Stimulated activated naive CD4-positive, alpha-beta T cell (primary cell): ENCODE measurements around the gene ZNF175.

Experiments
- DNase-seq, 6 experiments: peaks; one replicate each; lab custom pipeline; 2025; lab: John Stamatoyannopoulos, UW

Gene ZNF175

DNA sequence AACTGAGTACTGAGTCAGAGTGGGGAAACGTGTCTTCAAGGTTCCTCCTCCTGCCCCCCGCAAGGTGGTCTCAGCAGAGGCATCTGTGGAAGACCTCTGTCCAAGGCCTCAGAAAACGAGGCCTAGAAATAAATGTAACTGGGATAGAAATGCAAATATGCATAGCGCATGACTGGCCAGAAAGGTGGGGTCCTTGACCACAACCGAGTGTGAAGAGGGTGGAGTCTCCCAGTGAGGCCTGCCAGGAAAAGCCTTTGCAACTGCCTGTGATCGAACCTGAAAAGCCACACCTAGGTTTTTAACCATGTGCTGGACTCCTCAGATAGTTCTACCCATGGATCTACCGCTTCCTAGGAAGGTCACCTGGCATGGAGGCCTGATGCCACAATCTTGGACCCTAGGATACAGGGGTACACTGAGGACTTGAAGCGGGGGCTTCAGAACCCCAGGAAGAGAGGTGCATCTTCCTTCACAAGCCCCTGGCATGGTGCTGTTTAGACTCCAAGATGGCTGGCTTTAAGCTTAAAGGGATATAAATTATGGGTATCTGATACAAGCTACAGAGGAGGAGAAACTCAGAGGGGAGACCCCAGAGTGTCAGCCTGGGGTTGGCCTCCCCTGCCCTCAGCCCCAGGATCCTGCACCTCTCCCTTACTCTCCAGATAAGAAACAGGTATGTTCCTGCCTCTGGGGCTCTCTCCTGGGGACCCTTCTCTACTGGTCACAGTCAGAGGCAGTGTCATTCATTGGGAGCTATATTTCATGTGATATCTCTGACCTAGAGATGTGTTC lies 21.4 kb upstream of the ZNF175 start:
- DNase-seq: no peak

DNA sequence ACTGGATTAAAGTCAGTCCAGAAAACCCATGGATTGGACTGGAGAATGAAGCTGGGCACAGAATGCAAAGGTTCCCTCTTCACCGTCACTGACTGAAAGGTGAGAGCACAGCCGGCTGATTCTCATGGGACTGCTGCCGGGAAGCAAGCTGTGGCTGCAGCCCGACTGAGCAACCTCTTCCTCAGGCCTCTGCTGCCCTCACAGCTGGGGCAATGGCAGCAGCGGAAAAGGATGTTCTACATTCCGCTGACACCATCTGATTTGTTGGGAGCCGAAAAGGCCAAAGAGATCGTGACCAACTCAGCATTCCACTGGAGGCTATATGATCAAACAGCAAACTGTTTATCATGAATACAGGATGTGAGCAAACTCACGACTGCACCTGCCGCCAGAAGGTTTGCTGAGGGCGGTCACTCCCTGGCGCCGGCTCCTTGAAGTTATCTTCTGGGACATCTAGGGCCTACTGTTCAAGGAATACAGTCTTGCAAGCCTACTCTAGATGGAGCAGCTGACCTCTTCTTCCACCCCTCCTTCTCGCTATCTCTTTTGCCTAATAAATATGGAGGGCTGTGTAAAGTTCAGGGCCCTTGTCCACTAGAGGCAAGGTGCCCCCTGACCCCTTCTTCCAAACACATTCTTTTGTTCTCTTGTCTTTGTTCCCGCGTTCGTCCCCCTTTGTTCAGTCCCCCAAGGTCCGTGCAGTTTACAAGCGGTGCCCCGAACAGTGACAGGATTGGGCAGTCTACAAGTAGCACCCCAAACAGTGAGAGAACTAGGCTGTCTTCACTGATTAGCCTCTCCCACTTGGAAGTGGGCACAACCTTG lies 20.0 kb upstream of the ZNF175 start:
- DNase-seq: no peak

- DNase-seq: no peak
These were observed 19.2 kb upstream of the ZNF175 start for GRCh38 chr19:51551673-51552432.

DNA sequence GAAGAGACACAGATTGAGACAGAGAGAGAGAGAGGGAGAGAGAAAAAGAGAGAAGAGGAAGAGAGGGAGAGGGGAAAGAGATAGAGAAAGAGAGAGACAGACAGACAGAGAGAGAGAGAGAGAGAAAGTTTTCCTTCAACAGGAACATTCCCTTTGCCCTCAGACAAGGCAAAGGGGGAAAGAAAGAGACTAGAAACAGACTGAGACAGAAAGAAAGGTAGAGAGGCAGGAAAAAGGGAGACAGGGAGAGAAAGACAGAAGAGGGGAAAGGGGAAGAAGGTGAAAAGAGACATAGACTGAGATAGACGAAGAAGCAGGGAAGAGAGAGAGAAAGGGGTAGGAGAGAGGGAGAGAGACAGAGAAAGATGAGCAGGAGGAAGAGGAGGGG lies 18.5 kb upstream of the ZNF175 start:
- DNase-seq: no peak

- no peak for DNase-seq
These were observed 17.9 kb upstream of the ZNF175 start for GRCh38 chr19:51552996-51553725.

GRCh38 chr19:51559240-51559639 lies 11.8 kb upstream of the ZNF175 start:
- DNase-seq: no peak

GRCh38 chr19:51560339-51560738 lies 10.7 kb upstream of the ZNF175 start:
- DNase-seq: no peak

DNA sequence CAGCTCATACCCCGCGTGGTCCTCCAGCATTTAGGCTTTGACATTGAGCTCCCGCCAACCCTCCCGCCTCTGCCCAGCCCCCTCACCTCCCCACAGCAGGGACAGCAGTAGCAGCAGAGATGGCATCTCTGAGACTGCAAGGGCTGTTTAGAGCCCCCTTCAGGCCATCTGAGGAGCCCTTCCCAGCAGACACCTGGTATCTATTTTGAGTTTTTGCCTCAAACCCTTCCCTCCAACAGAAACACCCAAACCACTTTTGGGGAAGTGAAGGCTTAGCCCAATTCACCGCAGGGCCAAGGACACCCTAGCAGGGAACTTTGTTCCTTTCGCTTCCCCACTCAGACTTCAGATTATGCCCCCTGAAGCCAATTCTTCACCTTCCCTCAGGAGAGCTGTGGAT lies 6.3 kb upstream of the ZNF175 start:
- DNase-seq: no peak

GRCh38 chr19:51565583-51565982 lies 5.5 kb upstream of the ZNF175 start:
- DNase-seq: no peak

- DNase-seq: no peak
These were observed 4.5 kb upstream of the ZNF175 start for GRCh38 chr19:51566489-51567100.

DNA sequence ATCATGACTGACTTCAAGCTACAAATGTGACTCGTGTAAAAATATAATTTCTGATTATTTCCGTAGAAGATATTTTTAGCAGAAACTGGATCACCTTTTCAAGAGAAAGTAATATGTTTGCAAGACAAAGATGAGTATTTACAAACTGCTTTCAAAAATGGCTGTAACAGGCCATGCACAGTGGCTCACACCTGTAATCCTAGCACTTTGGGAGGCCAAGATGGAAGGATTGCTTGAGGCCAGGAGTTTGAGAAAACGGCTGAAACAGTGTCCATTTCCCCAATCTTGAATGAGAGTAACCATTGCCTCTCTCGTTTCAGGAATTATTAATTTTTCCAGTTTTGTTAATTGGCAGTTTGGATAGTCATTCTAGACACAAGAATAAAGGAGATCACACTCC lies 3.5 kb upstream of the ZNF175 start:
- no peak for DNase-seq

DNA sequence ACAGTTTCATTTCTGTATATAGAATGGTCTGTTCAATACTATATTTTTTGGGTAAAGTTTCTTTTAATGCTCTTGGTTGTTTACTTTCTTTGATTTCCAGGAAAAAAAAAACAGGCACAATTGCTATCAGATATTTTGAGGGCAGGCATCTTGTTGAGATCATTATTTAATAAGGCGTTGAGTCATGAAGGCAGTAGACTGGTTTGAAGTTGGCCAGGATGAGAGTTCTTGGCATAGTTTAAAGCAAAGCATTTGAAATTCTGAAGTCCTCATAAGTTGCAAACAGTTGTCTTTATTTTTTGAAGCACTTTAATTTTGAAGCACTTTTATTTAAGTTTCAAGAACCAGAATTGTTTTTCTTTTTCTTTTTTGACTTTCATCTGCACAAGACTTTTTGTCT lies 2.6 kb upstream of the ZNF175 start:
- no peak for DNase-seq

GRCh38 chr19:51571599-51571998 lies 516 bp downstream of the ZNF175 start:
- no peak for DNase-seq

DNA sequence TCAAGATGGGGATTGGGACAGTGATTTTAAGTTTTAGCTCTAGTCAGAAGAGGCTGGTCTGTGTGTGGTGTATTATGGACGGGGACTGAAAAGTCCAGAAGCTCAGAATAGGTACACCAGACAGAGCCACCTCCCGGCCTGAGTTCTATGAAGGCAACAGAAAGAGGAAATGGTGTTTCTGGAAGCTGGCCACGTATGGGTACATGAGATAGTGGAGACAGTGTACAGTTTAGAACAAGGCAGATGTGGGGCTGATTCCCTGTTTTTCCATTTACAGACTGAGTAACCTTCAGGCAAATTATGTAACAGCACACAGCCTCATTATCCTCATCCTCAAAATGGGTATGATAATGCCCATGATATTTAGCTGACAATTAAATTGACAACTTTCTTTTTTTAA lies 1.3 kb downstream of the ZNF175 start:
- DNase-seq: no peak

DNA sequence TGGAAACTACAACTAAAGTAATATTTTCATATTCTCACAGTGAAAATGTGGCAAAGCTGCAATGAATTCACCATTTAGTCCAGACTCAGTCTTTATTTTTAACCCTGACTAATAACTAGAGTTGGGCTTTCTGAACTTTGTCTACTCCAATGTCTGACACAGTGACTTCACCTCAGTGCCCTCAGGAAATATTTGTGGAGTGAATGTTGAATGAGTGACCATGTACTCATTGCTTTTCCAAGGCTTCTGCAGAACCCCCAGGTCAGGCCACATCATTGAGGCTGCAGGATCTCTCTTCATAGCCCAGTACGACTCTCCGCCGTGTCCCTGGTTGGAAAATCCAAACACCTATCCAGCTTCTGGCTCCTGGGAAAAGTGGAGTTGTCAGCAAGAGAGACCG lies 1.8 kb downstream of the ZNF175 start:
- no peak for DNase-seq

GRCh38 chr19:51573331-51573730 lies 2.2 kb downstream of the ZNF175 start:
- DNase-seq: no peak

- DNase-seq: no peak
These were observed 5.8 kb downstream of the ZNF175 start for GRCh38 chr19:51576850-51577249.

DNA sequence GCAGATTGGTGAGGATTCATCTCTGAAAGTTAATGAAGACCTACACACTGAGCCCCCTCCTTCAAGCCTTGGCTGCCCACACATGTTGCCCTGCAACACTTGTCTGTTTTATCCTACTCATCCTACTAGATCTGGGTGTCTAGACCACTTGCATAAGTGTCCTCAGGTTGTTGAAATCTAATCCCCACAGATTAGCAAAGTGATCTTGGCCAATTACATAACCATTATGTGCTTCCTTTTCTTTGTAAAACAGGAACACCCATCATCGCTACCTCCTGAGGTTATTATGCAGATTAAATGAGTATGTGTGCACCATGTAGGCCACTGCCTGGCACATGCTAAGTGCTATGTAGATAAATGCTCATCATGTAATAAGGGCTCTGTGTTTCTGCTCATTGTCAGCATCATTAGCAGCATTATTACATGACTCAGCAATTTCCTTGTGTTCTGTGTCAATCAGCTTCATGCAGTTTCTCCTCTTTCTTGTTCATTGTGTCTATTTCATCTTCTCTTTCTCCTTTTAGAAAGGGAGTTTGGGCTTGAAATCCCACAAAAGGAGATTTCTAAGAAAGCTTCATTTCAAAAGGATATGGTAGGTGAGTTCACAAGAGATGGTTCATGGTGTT lies 15.1 kb downstream of the ZNF175 start:
- no peak for DNase-seq

GRCh38 chr19:51586799-51587198 lies 15.7 kb downstream of the ZNF175 start:
- DNase-seq: no peak

GRCh38 chr19:51587264-51588191 lies 16.4 kb downstream of the ZNF175 start:
- DNase-seq: no peak
